Measurements from ENCODE around the gene ZNF324B.
A peak's percentile ranks its signal among the peaks of the same experiment; 100 is the strongest.
"Not testable (repeated sequence)": the region's sequence is repeated elsewhere in the genome, so short reads cannot be mapped to it uniquely, and the experiment has no call there.

Gene ZNF324B

GRCh38 chr19:58480481-58480830 lies 29.0 kb downstream of the ZNF324B start:
- DNase-seq (ENCODE audit: low spot score): no peak

GRCh38 chr19:58480831-58481230 lies 29.4 kb downstream of the ZNF324B start:
- DNase-seq (ENCODE audit: low spot score): no peak

DNA sequence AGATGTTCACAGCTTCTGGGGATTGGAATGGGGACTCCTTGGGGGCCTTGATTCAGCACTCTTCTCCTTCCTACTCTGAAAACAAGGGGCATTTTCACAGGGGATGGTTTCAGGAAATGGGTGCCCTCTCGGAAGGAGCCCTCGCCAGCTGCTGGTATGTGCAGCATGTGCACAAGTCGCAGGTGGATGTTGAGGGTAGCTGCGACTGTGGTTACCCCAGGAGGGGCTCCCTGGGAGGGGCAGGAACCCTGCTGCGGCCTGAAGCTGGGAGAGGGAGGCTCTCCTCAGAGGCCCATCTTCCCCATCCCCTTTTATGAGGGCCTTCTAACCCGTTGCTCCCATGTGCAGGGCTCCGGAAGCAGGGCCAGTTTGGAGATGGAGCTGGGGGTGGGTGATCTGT lies 30.9 kb downstream of the ZNF324B start:
- no peak for DNase-seq (ENCODE audit: low spot score)

DNA sequence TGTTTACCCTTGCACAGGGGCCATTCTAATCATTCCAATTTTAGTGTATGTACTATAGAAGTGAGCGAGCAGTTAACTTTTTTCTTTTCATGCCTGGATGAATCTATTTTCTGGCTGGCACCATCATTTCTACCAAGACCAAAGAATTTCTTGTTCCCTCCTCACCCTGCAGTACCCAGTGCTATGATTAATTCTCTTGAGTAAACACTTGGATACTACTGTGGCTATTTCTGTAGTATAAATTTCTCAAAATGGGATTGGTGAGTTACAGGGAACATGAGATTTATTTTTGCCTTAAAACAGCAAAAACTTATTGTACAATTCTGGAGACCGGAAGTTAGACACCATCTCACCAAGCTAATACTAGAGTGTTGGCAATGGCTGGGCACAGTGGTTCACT lies 32.4 kb downstream of the ZNF324B start:
- no peak for DNase-seq (ENCODE audit: low spot score)

DNA sequence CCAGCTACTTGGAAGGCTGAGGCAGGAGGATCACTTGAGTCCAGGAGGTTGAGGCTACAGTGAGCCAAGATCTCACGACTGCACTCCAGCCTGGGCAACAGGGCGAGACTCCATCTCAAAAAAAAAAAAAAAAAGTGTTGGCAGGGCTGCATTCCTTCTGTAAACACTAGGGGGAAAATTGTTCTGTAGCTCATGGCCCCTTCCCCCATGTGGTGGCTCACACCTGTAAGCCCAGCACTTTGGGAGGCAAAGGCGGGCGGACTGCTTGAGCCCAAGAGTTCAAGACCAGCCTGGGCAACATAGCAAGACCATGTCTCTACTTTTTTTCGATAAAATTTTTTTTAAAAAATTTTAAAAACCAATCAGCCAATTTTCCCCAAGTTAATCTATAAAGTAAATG lies 32.9 kb downstream of the ZNF324B start:
- not testable (repeated sequence) for DNase-seq (ENCODE audit: low spot score)

DNA sequence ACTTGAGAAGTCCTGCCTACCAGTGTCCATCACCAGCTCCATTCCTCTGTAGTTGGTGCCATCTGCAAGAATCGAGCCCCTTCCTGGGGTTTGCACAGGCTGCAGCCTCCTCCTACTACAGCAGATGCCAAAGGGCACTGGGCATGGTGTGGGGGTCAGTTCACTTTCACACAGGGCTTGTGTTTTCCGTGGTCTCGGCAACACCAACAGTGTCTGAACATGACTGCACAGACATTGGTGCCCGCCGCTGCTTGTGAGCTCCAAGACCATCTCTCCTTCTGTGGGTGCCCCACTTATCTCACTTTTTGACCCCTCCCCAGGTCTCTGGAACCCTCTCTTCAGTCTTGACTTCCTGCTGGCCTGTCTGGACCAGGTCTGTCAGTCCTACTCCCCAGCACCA lies 40.0 kb downstream of the ZNF324B start:
- DNase-seq (ENCODE audit: low spot score): no peak

DNA sequence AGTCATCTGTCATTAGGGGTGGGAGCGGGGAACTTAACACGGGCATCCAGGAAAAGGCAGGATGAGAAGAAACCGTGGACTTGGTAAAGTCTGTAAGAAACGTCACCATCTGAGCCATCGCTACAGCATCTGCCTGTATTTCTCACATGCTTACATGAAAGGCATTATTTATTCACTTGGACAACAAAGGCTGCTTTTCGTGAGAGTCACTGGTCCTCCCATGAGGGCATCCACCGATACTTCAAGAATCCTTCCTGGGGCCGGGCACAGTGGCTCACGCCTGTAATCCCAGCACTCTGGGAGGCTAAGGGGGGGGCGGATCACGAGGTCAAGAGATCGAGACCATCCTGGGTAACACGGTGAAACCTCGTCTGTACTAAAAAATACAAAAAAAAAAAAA lies 40.8 kb downstream of the ZNF324B start:
- DNase-seq (ENCODE audit: low spot score): no peak

DNA sequence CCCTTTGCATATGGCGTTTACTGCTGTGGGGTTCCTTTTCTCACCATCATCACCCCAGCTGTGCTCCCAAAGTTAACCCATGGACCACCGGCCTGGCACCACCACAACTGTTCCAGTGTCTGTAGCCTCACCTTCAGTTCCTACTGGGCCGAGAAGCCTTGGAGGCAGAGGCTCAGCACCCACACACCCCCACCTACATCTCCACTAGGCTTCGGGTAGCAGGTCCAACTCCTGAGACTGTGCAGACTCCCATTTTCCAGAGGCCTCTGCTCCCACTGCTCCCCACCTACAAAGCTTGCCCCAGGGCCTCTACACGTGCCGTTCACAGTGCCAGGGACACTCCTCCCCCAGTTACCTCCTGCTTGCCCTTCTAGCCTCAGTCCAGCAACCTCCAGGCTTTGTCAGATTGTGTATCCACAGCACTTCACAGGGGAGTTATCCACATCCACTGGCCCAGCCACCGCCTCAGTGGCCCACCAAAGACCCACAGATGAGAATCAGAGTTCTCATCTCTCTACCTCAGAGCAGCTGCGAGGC lies 46.3 kb downstream of the ZNF324B start:
- DNase-seq (ENCODE audit: low spot score): no peak

DNA sequence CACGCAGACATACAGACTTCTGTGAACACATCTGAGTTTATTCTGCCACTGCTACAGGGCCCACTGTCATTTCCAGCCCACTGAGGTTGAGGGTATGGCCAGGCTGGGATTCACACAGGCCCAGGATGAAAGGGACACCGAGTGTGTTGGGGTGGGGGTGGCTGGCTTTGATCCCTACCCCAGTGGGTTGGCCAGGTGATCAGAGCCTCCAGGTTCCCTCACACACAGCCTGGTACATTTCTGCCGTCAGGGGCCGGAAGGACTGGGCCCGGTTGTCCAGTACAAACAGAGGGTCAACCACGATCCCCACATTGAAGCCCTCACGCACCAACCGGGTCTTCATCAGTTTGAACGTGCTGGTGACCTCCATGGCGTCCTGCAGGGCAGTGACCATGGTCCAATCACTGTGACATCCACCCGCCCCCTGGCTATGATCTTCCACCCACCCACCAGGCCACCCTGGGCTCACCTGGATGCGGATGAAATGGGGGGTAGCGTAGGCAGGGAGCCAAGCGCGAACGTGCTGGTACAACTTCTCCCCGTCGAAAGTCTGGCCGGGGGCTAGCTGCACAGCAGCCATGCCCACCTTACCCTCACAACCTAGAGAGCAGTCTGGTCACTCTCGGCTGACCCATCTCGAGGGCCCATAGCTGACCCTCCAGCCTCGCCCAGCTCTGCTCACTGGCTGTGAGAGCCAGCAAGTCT lies 47.0 kb downstream of the ZNF324B start:
- no peak for DNase-seq (ENCODE audit: low spot score)

DNA sequence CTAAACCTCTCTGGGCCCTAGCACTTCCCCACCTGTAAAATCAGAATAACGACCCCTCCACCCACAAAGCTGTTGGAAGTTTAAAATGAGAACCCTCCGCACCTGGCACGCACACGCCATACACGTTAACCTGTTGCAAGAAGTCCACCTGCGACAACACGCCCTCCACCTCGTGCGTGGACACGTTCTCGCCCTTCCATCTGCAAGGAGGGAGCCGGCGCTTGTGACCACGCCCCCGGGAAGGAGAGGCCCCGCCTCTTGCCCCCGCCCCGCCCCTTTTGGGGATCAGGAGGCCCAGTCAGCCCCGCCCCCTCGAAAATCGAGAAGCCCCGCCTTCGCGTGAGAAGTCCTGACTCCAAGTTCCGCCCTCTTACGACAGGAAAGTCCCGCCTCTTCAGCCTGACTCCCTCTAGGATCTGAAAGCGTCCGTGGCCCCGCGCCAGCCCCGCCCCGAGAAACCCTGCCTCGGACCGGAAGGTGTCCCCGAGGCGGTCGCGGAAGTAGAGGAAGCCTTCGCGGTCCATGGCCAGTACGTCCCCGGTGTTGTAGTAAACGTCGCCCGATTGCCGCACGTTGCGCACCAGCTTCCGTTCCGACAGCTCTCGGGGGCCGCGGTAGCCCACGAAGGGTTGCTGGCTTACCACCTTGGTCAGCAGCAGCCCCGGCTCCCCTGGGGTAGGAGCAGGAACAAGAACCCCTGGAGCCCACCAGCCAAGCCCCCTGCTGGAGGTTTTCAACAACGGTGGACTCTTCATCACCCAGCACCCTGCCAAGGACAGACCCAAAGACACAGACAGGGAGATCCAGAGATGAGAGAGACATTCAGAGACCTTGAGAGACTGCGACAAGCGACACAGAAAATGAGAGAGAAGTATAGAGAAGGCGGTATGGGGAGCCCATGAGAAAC lies 47.9 kb downstream of the ZNF324B start:
- peak; percentile 99 for DNase-seq (ENCODE audit: low spot score)

DNA sequence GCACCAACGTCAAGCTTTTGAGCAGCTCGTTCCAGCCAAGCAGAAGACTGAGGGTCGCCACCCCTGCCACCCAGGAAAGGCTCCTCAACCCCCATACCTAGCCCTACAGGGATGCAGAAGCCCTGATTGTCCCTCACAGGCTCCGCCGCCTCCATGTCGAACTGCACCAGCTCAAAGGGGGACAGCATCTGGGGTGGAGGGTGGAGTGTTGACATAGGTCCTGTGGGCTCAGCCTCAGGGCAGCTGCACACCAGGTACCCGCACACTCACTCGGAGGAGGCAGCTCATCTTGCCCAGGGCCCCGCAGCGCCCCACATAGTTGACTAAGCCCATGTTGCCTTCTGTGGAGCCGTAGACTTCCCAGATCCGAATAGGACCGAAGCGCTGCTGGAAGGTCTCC lies 48.8 kb downstream of the ZNF324B start:
- no peak for DNase-seq (ENCODE audit: low spot score)
